Peyer's patch (tissue), 4 donors: ENCODE measurements around the gene TBX5. TPM values are rescaled to one million over a fixed set of nuclear protein-coding genes. Genes with fewer than 3 reads are reported as not detected.

Experiments used
- DNase-seq, 3 donors: peaks; one replicate each; pipeline ENCODE4 v3.0.0-alpha.2; 2017 to 2019
- H3K27ac ChIP-seq, 4 donors: fragments of 200-600 bp; sonication (generic); one replicate each; pipeline ENCODE4 v1.5.1; 2016 to 2019
- H3K27me3 ChIP-seq, 2 donors: fragments of 200-600 bp; sonication (generic); one replicate each; pipeline ENCODE4 v1.5.1; 2019
- H3K36me3 ChIP-seq, 3 donors: fragments of 200-600 bp; sonication (generic); one replicate each; pipeline ENCODE4 v1.5.1; 2016 to 2019
- H3K4me1 ChIP-seq, 4 donors: fragments of 200-600 bp; sonication (generic); one replicate each; pipeline ENCODE4 v1.5.1; 2016 to 2019
- H3K4me3 ChIP-seq, 4 donors: fragments of 200-600 bp; sonication (generic); 1 replicate in 3 of 4; 2 replicates in 1 of 4; pipeline ENCODE4 v1.5.1; 2016 to 2019; ENCODE audit warnings: mild to moderate bottlenecking in 1 of 4
- H3K9me3 ChIP-seq, 4 donors: fragments of 200-600 bp; sonication (generic); one replicate each; pipeline ENCODE4 v1.5.1; 2016 to 2019; ENCODE audit warnings: mild to moderate bottlenecking in 1 of 4
- POLR2A ChIP-seq, 2 donors: fragments of 450-650 bp; IDR thresholded peaks; one replicate each; pipeline ENCODE4 v1.5.1; 2017; ENCODE audit warnings: antibody characterized with exemption in 2 of 2, mild to moderate bottlenecking in 2 of 2, moderate library complexity in 2 of 2
- total RNA-seq, 4 donors: library from RNA; depleted of rRNA; stranded (reverse); fragments of >200 nt; gene quantifications; one replicate each; pipeline ENCODE4 v1.1.0, GENCODE V29; 2016
- TF ChIP-seq, protein P1 (sequence below), 6 experiments: fragments of 450-650 bp in 4 of 6; fragments of 200-600 bp in 2 of 6; sonication (generic) in 1 of 6; IDR thresholded peaks; one replicate each; pipeline ENCODE4 v1.5.1; 2017 to 2019; ENCODE audit warnings: antibody characterized with exemption in 6 of 6, mild to moderate bottlenecking in 3 of 6, moderate library complexity in 1 of 6

The TBX5 gene
- total RNA-seq, 4 donors from 2014 or later, result not detected

DNA sequence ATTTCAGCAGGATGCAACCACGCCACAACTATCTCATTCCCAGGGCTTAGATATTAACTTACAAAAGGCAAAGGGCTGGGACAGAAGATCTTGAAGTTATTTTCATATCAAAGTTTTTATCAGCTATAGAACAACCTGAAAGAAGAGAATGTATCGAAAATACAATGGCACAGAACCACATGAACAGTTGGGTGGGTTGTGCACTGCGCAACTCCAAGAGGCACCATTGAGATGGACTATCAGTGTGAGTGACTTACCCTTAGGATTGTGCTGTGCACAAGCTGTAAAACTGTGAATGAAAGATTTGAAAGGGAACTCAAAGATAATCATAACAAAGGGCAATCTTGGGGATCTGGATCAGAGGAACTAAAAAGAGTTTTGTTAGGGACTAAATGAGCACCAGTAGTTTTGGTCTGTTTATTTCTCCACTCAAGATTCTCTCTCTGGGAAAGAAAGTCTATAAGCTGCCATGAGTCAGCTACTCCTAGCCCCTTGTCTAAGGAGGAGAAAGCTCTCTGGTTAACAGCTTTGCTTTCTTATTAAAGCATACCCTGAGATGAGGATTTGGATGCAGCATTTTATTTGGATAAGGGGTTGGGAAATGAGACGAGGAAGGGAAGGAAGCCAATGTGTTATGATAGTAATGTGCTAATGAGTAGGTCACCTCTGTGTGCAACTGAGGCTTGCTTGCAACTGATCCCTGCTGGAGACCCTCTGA lies 62.2 kb downstream of the TBX5 start:
- no peak for DNase-seq
- TF ChIP-seq, protein P1, sequence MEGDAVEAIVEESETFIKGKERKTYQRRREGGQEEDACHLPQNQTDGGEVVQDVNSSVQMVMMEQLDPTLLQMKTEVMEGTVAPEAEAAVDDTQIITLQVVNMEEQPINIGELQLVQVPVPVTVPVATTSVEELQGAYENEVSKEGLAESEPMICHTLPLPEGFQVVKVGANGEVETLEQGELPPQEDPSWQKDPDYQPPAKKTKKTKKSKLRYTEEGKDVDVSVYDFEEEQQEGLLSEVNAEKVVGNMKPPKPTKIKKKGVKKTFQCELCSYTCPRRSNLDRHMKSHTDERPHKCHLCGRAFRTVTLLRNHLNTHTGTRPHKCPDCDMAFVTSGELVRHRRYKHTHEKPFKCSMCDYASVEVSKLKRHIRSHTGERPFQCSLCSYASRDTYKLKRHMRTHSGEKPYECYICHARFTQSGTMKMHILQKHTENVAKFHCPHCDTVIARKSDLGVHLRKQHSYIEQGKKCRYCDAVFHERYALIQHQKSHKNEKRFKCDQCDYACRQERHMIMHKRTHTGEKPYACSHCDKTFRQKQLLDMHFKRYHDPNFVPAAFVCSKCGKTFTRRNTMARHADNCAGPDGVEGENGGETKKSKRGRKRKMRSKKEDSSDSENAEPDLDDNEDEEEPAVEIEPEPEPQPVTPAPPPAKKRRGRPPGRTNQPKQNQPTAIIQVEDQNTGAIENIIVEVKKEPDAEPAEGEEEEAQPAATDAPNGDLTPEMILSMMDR (IDR thresholded peaks at IDR 0.05), result no peak
- TF ChIP-seq POLR2A (IDR thresholded peaks at IDR 0.05), result no peak
- H3K9me3 ChIP-seq, result no peaks in the 10 kb centered on the region
- no peak overlapping the region for H3K27ac ChIP-seq
- no peak overlapping the region for H3K4me3 ChIP-seq
- H3K36me3 ChIP-seq, result no peaks in the 10 kb centered on the region
- H3K4me1 ChIP-seq, result no peaks in the 10 kb centered on the region
- H3K27me3 ChIP-seq, result no peaks in the 10 kb centered on the region

DNA sequence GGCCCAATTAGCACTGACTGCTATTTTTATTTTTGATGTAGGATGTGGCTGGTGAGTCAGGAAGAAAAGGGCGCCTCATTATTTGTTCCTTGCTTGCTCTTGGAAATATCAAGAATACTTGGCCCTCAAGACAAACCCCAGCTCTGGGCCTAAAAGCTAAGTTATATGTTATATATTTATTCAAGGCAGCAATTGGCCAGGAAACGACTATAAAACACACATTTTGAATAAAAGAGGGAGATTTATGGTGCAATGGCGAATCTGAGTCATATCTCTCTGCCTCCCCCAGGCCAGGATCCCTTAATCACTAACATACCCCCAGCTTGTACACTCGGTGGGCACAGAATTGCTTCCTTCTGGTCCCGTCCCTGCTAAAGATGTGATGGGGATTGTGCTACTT lies 63.3 kb downstream of the TBX5 start:
- no peak for DNase-seq
- no peaks in the 10 kb centered on the region for H3K27me3 ChIP-seq
- TF ChIP-seq, protein P1 (IDR thresholded peaks at IDR 0.05), result no peak
- TF ChIP-seq POLR2A (IDR thresholded peaks at IDR 0.05), result no peak
- no peaks in the 10 kb centered on the region for H3K36me3 ChIP-seq
- no peaks in the 10 kb centered on the region for H3K9me3 ChIP-seq
- no peak overlapping the region for H3K4me3 ChIP-seq
- H3K4me1 ChIP-seq, result no peaks in the 10 kb centered on the region
- no peak overlapping the region for H3K27ac ChIP-seq

DNA sequence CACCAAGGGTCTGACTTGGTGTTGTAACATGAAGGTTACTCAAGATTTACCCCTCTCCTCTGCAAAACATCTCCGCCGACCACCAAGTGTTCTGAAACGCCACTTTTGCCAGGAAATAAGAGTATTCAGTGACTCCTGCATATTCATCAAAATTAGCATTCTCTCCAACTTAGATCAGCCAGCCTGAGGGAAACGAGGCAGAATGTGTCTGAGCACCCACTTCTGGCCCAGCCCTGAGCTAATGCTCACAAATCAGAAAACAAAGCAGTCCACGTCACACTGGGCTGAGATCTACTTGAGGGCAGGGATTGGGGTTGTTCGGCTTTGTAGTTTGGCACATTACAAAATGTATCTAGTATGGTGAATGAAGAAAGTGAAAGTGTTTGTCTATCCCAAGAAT lies 64.3 kb downstream of the TBX5 start:
- Histone ChIP-seq H3K36me3 (no peaks in the 10 kb centered on the region), H3K27me3 (no peaks in the 10 kb centered on the region), H3K27ac (no peak overlapping the region), H3K9me3 (no peaks in the 10 kb centered on the region), H3K4me1 (no peaks in the 10 kb centered on the region), H3K4me3 (no peak overlapping the region)
- TF ChIP-seq POLR2A (IDR thresholded peaks at IDR 0.05), result no peak
- TF ChIP-seq, protein P1 (IDR thresholded peaks at IDR 0.05), result no peak
- no peak for DNase-seq

DNA sequence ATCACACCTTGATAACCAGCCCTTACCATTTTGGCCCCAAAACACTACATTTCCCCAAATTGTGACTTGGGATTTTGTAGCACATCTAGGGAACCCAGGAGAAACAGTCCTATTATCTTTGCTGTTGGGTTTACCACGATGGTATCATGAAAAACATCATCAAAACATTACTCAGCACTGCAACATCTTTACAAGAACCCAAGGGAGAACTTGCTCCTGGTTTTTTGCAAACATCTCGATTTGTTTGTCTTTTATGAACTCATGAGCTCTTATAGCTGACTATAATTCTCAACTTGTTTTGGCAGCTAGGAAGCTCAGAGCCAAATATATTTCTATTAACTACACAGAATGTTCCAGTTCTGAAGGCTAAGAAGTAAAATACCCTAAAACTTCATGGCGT lies 65.7 kb downstream of the TBX5 start:
- Histone ChIP-seq H3K27me3 (no peaks in the 10 kb centered on the region), H3K36me3 (no peaks in the 10 kb centered on the region), H3K4me1 (no peaks in the 10 kb centered on the region), H3K27ac (no peak overlapping the region), H3K9me3 (no peaks in the 10 kb centered on the region), H3K4me3 (no peak overlapping the region)
- TF ChIP-seq, protein P1 (IDR thresholded peaks at IDR 0.05), result no peak
- TF ChIP-seq POLR2A (IDR thresholded peaks at IDR 0.05), result no peak
- DNase-seq, result no peak

DNA sequence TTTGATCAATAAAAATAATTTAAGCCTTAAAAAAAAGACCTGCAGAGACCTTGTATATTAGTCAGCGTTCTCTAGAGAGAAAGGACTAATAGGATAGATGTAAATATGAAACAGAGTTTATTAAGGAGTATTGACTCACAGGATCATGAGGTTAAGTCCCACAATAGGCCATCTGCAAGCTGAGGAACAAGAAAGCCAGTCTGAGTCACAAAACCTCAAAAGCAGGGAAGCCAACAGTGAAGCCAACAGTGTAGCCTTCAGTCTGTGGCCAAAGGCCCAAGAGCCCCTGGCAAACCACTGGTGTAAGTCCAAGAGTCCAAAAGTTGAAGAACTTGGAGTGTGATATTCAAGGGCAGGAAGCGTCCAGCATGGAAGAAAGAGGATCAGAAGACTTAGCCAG lies 66.3 kb downstream of the TBX5 start:
- Histone ChIP-seq H3K36me3 (no peaks in the 10 kb centered on the region), H3K27me3 (no peaks in the 10 kb centered on the region), H3K4me3 (no peak overlapping the region), H3K9me3 (no peaks in the 10 kb centered on the region), H3K27ac (no peak overlapping the region), H3K4me1 (no peaks in the 10 kb centered on the region)
- DNase-seq, result no peak
- no peak for TF ChIP-seq POLR2A (IDR thresholded peaks at IDR 0.05)
- TF ChIP-seq, protein P1 (IDR thresholded peaks at IDR 0.05), result no peak

DNA sequence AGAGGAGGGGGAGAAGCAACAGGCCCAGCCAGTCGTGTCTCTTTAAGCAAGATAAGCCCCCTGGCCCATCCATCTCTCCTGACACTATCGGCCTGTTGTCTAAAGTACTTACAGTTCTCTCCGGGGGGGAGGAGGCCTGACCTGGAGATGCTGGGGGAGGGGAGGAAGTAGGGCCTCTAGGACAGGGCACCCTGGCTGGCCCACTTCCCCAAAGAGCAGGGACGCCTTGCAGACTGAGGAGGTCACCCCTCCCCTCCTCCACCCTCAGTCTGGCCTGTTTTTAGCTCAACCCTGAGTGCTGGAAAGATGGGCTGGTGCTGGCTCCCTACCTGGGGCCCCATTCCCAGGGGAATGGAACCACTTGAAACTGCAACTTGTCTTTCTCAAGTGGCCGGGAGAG lies 70.3 kb downstream of the TBX5 start:
- Histone ChIP-seq H3K36me3 (no peaks in the 10 kb centered on the region), H3K27me3 (no peaks in the 10 kb centered on the region), H3K4me1 (no peaks in the 10 kb centered on the region), H3K9me3 (no peaks in the 10 kb centered on the region), H3K27ac (no peak overlapping the region), H3K4me3 (no peak overlapping the region)
- TF ChIP-seq, protein P1 (IDR thresholded peaks at IDR 0.05), result no peak
- no peak for DNase-seq
